Esophagus muscularis mucosa (tissue), 4 donors: ENCODE data around the gene ARNT2.

Experiments
- EP300 ChIP-seq: sonication (generic); formaldehyde crosslinking; IDR thresholded peaks from one replicate; pipeline ENCODE4 v1.6.1; 2017; ENCODE audit warnings: antibody characterized with exemption
- POLR2A ChIP-seq: fragments of 450-650 bp; IDR thresholded peaks from one replicate; pipeline ENCODE4 v1.6.1; 2017; ENCODE audit warnings: antibody characterized with exemption, moderate library complexity, mild to moderate bottlenecking, low read depth
- POLR2AphosphoS5 ChIP-seq, 2 donors: sonication (generic); formaldehyde crosslinking; IDR thresholded peaks; one replicate each; pipeline ENCODE4 v1.6.1; 2017; ENCODE audit warnings: antibody characterized with exemption in 2 of 2
- TF ChIP-seq, protein P1 (sequence below), 3 experiments: fragments of 200-600 bp in 2 of 3; fragments of 450-650 bp in 1 of 3; sonication (generic) in 2 of 3; IDR thresholded peaks; one replicate each; pipeline ENCODE4 v1.5.1; 2017 to 2019; ENCODE audit warnings: antibody characterized with exemption in 3 of 3, mild to moderate bottlenecking in 2 of 3, moderate library complexity in 1 of 3

DNA sequence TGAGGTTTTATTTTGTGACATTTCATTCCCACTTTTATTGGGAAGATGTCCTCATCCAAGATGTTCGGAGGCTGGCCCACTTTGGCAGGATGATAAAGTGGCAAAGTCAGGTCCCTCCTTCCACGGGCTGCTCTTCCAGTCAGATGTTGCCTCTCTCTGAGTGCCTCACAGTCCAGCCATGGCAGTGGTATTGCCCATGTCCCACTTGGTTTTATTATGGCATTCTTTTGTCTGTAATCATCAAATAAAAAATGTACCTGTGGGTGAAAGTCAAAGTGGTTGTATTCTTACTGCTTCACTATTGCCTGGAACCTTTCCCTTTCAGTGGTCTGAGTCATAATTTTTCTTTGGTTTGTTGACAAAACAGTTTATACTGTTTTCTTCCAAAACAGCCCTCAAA, 20.2 kb downstream of the ARNT2 start:
- TF ChIP-seq, protein P1, sequence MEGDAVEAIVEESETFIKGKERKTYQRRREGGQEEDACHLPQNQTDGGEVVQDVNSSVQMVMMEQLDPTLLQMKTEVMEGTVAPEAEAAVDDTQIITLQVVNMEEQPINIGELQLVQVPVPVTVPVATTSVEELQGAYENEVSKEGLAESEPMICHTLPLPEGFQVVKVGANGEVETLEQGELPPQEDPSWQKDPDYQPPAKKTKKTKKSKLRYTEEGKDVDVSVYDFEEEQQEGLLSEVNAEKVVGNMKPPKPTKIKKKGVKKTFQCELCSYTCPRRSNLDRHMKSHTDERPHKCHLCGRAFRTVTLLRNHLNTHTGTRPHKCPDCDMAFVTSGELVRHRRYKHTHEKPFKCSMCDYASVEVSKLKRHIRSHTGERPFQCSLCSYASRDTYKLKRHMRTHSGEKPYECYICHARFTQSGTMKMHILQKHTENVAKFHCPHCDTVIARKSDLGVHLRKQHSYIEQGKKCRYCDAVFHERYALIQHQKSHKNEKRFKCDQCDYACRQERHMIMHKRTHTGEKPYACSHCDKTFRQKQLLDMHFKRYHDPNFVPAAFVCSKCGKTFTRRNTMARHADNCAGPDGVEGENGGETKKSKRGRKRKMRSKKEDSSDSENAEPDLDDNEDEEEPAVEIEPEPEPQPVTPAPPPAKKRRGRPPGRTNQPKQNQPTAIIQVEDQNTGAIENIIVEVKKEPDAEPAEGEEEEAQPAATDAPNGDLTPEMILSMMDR (IDR thresholded peaks at IDR 0.05), result no peak
- TF ChIP-seq POLR2A, result no peak
- TF ChIP-seq EP300, result no peak
- no peak for TF ChIP-seq POLR2AphosphoS5 (IDR thresholded peaks at IDR 0.05)
